Stomach (tissue), 9 donors: ENCODE results near the gene ZNF74. TPM values are rescaled to one million over a fixed set of nuclear protein-coding genes. Genes with fewer than 3 reads are reported as not detected.

Source experiments
- DNase-seq, 2 donors: peaks; one replicate each; pipeline versions ENCODE4 v3.0.0 to v3.0.0-alpha.2; 2013 to 2019
- H3K27ac ChIP-seq, 5 donors: fragments of 200-600 bp in 4 of 5; sonication (generic) in 4 of 5; one replicate each; pipeline ENCODE4 v1.5.1; 2013 to 2019; ENCODE audit warnings: mild to moderate bottlenecking in 1 of 5, moderate library complexity in 1 of 5
- H3K27me3 ChIP-seq, 3 donors: fragments of 200-600 bp; sonication (generic); one replicate each; pipeline ENCODE4 v1.5.1; 2017 to 2019; ENCODE audit warnings: mixed run types in 1 of 3
- H3K36me3 ChIP-seq, 4 donors: fragments of 200-600 bp; sonication (generic); 1 replicate in 3 of 4; 2 replicates in 1 of 4; pipeline ENCODE4 v1.5.1; 2016 to 2019
- H3K4me1 ChIP-seq, 4 donors: fragments of 200-600 bp; sonication (generic); one replicate each; pipeline ENCODE4 v1.5.1; 2016 to 2019
- H3K4me3 ChIP-seq, 4 donors: fragments of 200-600 bp; sonication (generic) in 3 of 4; one replicate each; pipeline ENCODE4 v1.5.1; 2016 to 2019; ENCODE audit warnings: mild to moderate bottlenecking in 1 of 4
- H3K9me3 ChIP-seq, 4 donors: fragments of 200-600 bp; sonication (generic); one replicate each; pipeline ENCODE4 v1.5.1; 2016 to 2019
- CTCF ChIP-seq, 7 experiments: fragments of 450-650 bp in 4 of 7; fragments of 200-600 bp in 3 of 7; sonication (generic) in 3 of 7; IDR thresholded peaks; one replicate each; pipeline ENCODE4 v1.5.1; 2016 to 2019; ENCODE audit warnings: antibody characterized with exemption in 7 of 7, control low read depth in 2 of 7, mild to moderate bottlenecking in 1 of 7
- EP300 ChIP-seq: sonication (generic); formaldehyde crosslinking; IDR thresholded peaks from one replicate; pipeline ENCODE4 v1.6.1; 2017; ENCODE audit warnings: antibody characterized with exemption
- POLR2A ChIP-seq, 4 donors: fragments of 450-650 bp; IDR thresholded peaks; one replicate each; pipeline ENCODE4 v1.6.1; 2016; ENCODE audit warnings: antibody characterized with exemption in 4 of 4, control low read depth in 2 of 4, mild to moderate bottlenecking in 1 of 4, moderate library complexity in 1 of 4
- POLR2AphosphoS5 ChIP-seq, 3 donors: sonication (generic); formaldehyde crosslinking; IDR thresholded peaks; one replicate each; pipeline ENCODE4 v1.6.1; 2016; ENCODE audit warnings: antibody characterized with exemption in 3 of 3
- WGBS, 5 donors: extraction: QIAGEN DNeasy Blood & Tissue Kit in 3 of 5; methylation state at CpG; one replicate each; pipeline versions ENCODE4 v1.1.5 to v1.1.7; 2013 to 2018; 5-methylcytosine and 5-hydroxymethylcytosine counted together
- intact Hi-C: fragments of 100-400 bp; cut with DNase I; formaldehyde crosslinking; loops from one replicate; pipeline ENCODE4 v1.15.1; 2023; ENCODE audit warnings: low total_unique reads
- polyA plus RNA-seq, 3 donors: library from polyadenylated mRNA; stranded (reverse); fragments of 200-250 nt; gene quantifications; one replicate each; pipeline ENCODE4 v1.2.3, GENCODE V29; 2013
- total RNA-seq, 5 donors: library from RNA; depleted of rRNA; stranded (reverse); fragments of >200 nt; gene quantifications; one replicate each; pipeline versions ENCODE4 v1.1.0 to v1.2.3, GENCODE V29; 2014 to 2016
- donor health status: healthy with polysubstance abuse.
- donor health status: Bipolar disorder and iron deficiency.
- donor health status: healthy.

The ZNF74 gene
- total and polyA plus RNA-seq, 8 donors, result 3.1 to 29.9 (median 8.2) TPM

- no peak for DNase-seq
- Histone ChIP-seq H3K9me3 (no peaks in the 10 kb centered on the region), H3K27me3 (no peaks in the 10 kb centered on the region), H3K4me3 (no peak overlapping the region), H3K27ac (no peak overlapping the region), H3K4me1 (peaks cover 14 to 33% (median 29%) of the 10 kb centered on the region in 4 donors), H3K36me3 (peaks cover 8 to 20% (median 18%) of the 10 kb centered on the region in 4 donors)
- WGBS, 5 donors, result 75 to 93% (median 83%) methylated on average over 2 of the region's 2 CpGs
- no peak for TF ChIP-seq EP300
- no peak for TF ChIP-seq CTCF (IDR thresholded peaks at IDR 0.05)
- no peak for TF ChIP-seq POLR2A (IDR thresholded peaks at IDR 0.05)
- TF ChIP-seq POLR2AphosphoS5 (IDR thresholded peaks at IDR 0.05), result no peak
- intact Hi-C loops, result no loop called here
Observed at GRCh38 chr22:20397498-20397897, 3.5 kb downstream of the ZNF74 start.

GRCh38 chr22:20398420-20398819, 4.5 kb downstream of the ZNF74 start:
- peaks cover 8 to 28% (median 25%) of the 10 kb centered on the region in 4 donors for H3K36me3 ChIP-seq
- TF ChIP-seq POLR2AphosphoS5 (IDR thresholded peaks at IDR 0.05) (no peak), CTCF (IDR thresholded peaks at IDR 0.05) (no peak), POLR2A (IDR thresholded peaks at IDR 0.05) (no peak), EP300 (no peak)
- 92 to 97% (median 93%) methylated on average over 5 of the region's 5 CpGs for WGBS, 5 donors
- peaks cover 11 to 33% (median 26%) of the 10 kb centered on the region in 4 donors for H3K4me1 ChIP-seq
- H3K9me3 ChIP-seq, result no peaks in the 10 kb centered on the region
- H3K27me3 ChIP-seq, result no peaks in the 10 kb centered on the region
- H3K4me3 ChIP-seq, result no peak overlapping the region
- DNase-seq, result no peak
- intact Hi-C loops, result no loop called here
- no peak overlapping the region for H3K27ac ChIP-seq

GRCh38 chr22:20399866-20400605, 6.1 kb downstream of the ZNF74 start:
- Histone ChIP-seq H3K9me3 (no peaks in the 10 kb centered on the region), H3K4me1 (peaks cover 5 to 26% (median 13%) of the 10 kb centered on the region in 4 donors), H3K36me3 (peaks cover 8 to 44% (median 41%) of the 10 kb centered on the region in 4 donors), H3K4me3 (no peak overlapping the region), H3K27ac (no peak overlapping the region), H3K27me3 (no peaks in the 10 kb centered on the region)
- WGBS, 5 donors, result 65 to 85% (median 74%) methylated on average over 4 of the region's 4 CpGs
- no peak for DNase-seq
- TF ChIP-seq POLR2A (IDR thresholded peaks at IDR 0.05) (no peak), POLR2AphosphoS5 (IDR thresholded peaks at IDR 0.05) (no peak), CTCF (IDR thresholded peaks at IDR 0.05) (no peak), EP300 (no peak)
- intact Hi-C loops, result no loop called here

- WGBS, 5 donors, result 92 to 96% (median 94%) methylated on average over 14 to 15 of the region's 15 CpGs
Observed at GRCh38 chr22:20400606-20401375, 6.8 kb downstream of the ZNF74 start.

More at GRCh38 chr22:20400606-20401375, 6.8 kb downstream of the ZNF74 start:
- peaks cover 0 to 19% (median 6%) of the 10 kb centered on the region in 4 donors for H3K4me1 ChIP-seq
- no peak overlapping the region for H3K4me3 ChIP-seq
- TF ChIP-seq CTCF (IDR thresholded peaks at IDR 0.05) (no peak), EP300 (no peak), POLR2A (IDR thresholded peaks at IDR 0.05) (no peak), POLR2AphosphoS5 (IDR thresholded peaks at IDR 0.05) (no peak)
- no peaks in the 10 kb centered on the region for H3K9me3 ChIP-seq
- intact Hi-C loops, result no loop called here
- peaks cover 13 to 52% (median 49%) of the 10 kb centered on the region in 4 donors for H3K36me3 ChIP-seq
- DNase-seq, result no peak
- H3K27me3 ChIP-seq, result no peaks in the 10 kb centered on the region
- H3K27ac ChIP-seq, result no peak overlapping the region
